Activated T-helper 1 cell treated with anti-CD3 and anti-CD28 coated beads, Interleukin-2, amount 50 U/mL, for 16 hours (primary cell): Measurements from ENCODE around the gene CAMK1D.
"Not testable (repeated sequence)": the region's sequence is repeated elsewhere in the genome, so short reads cannot be mapped to it uniquely, and the experiment has no call there.

Experiments used
- DNase-seq, 2 donors: peaks; one replicate each; pipeline ENCODE4 v3.0.0-alpha.2; 2020; ENCODE audit warnings: low read depth in 1 of 2, low spot score in 1 of 2

CAMK1D gene

GRCh38 chr10:12340371-12340770, 9.0 kb upstream of the CAMK1D start:
- no peak for DNase-seq

DNA sequence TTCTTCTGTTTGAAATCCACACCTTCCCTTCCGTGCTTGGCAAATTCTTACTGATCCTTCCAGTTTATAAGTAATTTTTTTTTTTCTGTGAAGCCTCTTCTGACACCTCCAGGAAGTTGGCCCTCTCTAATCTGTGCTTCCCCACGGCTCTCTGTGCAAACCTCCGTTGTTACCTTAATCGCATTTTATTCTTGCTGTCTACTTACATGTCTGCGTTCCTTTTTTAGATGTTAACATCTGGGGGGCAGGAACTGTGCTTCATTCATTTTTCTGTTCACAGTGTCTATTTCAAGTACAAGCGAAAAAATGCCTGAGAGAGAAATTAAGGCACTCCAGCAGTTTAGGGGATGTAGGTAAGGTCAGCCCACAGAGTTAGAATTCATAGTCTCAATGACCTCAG, 8.4 kb upstream of the CAMK1D start:
- DNase-seq = no peak

GRCh38 chr10:12341526-12341925, 7.8 kb upstream of the CAMK1D start:
- DNase-seq = no peak

DNA sequence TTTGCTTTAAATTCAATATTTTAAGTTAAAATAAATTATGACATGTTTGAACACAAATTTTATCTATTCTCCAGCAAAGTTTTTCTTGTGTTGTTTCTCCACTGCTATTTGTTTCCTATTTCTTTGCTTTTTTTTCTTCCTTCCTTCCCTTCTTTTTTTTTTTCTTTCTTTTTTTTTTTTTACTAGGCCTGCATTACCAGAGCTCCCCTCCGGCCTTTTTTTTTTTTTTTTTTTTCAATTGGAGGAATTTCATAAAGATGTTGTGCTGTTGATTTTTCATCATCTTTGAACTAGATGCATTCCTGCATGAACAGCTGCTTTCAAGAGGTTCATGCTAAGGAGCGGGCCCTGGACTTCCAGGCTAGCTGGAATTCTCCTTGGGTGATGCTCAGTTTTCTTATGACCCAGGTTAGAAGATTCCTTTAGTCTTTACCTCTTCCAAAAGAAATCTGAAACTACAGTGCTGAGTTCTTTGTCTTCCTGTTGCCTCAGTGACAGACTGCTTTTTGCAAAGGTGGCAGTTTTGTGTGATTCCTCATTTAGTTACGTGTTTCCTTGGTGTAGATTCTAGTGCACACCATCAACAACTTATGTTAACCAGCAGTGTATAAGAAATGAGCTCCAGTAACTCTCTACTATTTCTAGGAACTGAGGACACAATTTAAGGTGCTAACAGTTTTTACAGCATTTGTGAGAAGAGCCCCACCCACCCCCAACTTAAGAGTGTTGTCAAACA, 4.8 kb upstream of the CAMK1D start:
- DNase-seq = no peak

- DNase-seq = no peak
Observed at GRCh38 chr10:12346707-12347106, 2.6 kb upstream of the CAMK1D start.

- DNase-seq = no peak
Observed at GRCh38 chr10:12348294-12348869, 965 bp upstream of the CAMK1D start.

DNA sequence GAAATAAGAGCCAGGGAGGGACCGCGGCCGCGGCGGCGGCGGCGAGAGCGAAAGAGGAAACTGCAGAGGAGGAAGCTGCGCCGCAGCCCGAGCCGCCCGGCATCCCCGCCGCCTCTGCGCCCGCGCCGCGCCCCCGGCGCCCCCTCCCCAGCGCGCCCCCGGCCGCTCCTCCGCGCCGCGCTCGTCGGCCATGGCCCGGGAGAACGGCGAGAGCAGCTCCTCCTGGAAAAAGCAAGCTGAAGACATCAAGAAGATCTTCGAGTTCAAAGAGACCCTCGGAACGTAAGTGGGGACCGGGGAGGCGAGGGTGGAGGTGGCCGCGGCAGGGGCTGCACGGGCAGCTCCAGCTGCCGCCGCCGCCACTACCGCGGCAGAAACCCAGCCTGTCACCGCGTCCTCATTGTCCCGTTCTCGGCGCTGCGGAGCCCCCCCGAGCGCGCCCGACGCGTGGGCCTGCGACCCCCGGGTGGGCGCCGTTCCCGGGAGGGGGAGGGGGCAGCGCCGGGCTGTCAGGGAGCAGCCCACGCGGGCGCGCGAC, 351 bp downstream of the CAMK1D start:
- DNase-seq = no peak

DNA sequence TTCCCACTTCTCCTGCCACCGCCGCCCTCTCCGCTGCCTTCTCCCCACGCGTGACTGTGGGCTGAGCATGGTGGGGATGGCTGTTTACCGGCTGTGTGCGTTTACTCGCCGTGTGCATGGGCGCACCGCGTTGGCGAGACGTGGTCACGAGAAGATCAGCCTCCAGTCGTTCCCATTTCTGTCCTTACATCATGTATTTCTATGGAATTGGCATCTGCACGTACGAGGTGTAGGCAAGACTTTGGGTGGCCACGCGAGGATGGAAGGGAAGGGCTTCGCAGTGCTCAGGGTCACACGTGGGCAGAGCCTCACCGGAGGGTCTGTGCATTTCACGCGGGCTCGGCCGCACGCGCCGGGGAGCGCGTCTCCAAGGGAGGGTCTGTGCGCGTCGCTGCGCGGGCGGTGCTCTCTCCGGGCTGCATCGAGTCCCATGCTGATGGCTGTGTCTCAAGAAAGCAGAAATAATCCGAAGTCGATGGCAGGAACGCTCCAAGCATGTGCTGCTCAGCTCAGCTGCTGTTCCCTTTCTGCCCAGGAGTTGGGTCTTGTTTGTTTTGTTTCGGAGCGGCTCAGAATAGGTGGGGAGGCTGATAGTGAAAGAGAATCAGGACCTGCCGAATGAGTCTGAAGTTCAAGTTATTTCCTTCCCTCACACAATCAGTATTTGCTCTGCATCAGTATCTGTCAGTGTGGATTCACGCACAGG, 973 bp downstream of the CAMK1D start:
- DNase-seq = peak; percentile 11 to 28

- no peak for DNase-seq
Observed at GRCh38 chr10:12350925-12351324, 1.6 kb downstream of the CAMK1D start.

DNA sequence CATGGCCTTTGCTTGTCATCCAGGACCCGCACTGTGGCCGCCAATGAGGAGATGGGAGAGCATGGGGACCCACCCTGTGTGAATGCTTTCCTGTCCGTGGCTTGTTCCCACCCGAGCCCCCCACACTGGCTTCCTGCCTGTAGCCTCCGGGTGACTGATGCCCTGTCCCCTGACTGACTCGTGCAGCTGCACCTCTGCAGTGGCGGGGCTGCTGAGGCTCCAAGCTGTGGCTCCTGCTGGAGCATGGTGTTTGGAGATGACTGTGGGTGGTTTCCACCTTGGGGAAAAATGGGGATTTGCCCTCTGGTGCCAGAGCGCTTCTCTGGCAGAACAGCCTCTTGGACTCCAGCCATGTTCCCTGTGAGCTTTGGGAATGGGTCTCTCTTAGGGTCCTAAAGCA, 2.1 kb downstream of the CAMK1D start:
- no peak for DNase-seq

- no peak for DNase-seq
Observed at GRCh38 chr10:12351889-12352288, 2.5 kb downstream of the CAMK1D start.

DNA sequence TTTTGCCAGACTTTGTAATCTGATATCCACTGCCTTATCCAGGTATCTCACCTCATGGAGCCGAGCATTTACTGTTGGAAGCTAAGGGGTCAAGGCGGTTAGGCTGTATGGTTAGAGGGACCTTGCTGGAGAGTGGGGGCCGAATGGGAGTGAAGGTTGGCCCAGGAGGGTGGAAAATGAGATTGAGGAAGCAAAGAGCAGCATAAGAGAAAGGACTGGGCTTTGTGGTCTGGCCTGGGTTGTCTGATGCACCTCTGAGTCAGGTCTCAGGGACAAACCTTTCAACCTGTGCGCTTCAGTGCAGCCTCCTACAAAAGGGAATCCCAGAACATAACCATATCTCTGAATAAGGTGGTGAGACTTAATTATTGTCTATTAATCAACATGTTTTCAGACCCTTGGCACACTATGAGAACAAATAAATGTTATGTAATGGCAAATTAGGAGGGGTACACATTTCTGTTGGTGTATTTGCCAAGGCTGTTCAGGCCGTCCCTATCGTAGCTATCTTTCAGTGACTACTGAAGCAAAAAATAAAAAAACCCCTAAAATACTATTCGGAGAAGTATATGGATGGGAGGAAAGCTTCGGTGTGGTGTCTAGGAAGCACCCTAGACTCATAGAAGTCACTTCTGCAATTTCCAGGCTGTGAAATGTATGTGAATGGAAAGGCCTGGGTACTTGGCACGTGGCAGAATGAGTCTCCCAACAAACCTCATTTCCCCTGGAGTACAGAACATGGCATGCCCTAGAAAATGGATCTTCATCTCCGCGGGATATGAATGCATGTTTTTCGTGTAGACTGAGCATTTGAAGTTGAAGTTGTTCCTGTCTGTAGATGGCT, 4.3 kb downstream of the CAMK1D start:
- DNase-seq = no peak

GRCh38 chr10:12354696-12355095, 5.3 kb downstream of the CAMK1D start:
- not testable (repeated sequence) for DNase-seq

DNA sequence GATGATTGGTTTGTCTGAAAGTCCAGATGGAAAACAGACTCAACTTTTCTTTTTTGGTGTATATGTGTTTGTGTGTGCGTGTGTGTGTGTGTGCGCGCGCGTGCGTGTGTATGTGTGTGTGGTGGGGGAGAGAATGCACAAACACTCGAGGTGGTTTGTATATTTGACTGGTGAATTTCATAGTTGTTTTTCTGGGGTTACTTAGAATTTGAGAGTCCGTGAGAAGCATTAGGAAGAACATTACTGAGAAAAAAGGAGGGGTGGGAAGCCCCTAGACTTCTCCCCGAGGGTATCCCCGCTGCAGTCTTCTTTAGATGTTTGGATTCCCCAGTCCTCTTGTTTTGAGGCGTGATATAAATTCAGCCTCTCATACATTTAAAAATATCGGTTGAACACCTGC, 6.0 kb downstream of the CAMK1D start:
- no peak for DNase-seq

- no peak for DNase-seq
Observed at GRCh38 chr10:12357525-12358151, 8.3 kb downstream of the CAMK1D start.

GRCh38 chr10:12358863-12359564, 9.7 kb downstream of the CAMK1D start:
- DNase-seq = no peak

GRCh38 chr10:12360461-12360860, 11.1 kb downstream of the CAMK1D start:
- no peak for DNase-seq

- DNase-seq = not testable (repeated sequence)
Observed at GRCh38 chr10:12361115-12361514, 11.8 kb downstream of the CAMK1D start.

- no peak for DNase-seq
Observed at GRCh38 chr10:12364559-12364958, 15.2 kb downstream of the CAMK1D start.

DNA sequence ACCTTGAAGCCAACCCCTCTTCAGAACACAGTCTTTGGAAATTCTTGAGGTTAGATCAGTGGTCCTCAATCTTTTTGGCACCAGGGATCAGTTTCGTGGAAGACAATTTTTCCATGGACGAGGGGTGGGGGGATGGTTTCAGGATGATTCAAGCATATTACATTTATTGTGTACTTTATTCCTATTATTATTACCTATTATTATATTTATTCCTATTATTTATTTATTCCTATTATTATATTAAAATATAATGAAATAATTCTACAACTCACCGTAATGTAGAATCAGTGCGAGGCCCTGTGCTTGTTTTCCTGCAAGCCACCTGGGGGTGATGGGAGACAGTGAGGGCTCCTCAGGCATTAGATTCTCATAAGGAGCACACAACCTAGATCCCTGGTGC, 17.9 kb downstream of the CAMK1D start:
- DNase-seq = no peak
